HCEC 1CT (cell line): ENCODE data around the gene NPTX1.

Experiments used
- DNase-seq: peaks from one replicate; pipeline ENCODE4 v3.0.0-alpha.2; 2017

Gene NPTX1

GRCh38 chr17:80502578-80502877 lies 26.1 kb upstream of the NPTX1 start:
- no peak for DNase-seq

GRCh38 chr17:80501741-80502577 lies 25.6 kb upstream of the NPTX1 start:
- DNase-seq: no peak

- DNase-seq: no peak
Observed at GRCh38 chr17:80499961-80500665, 23.7 kb upstream of the NPTX1 start.

GRCh38 chr17:80499560-80499959 lies 23.2 kb upstream of the NPTX1 start:
- DNase-seq: no peak

GRCh38 chr17:80498920-80499410 lies 22.6 kb upstream of the NPTX1 start:
- no peak for DNase-seq

GRCh38 chr17:80498242-80498919 lies 22.0 kb upstream of the NPTX1 start:
- no peak for DNase-seq

GRCh38 chr17:80497726-80498241 lies 21.4 kb upstream of the NPTX1 start:
- DNase-seq: no peak

GRCh38 chr17:80494547-80494946 lies 18.1 kb upstream of the NPTX1 start:
- DNase-seq: no peak

GRCh38 chr17:80492343-80493136 lies 16.1 kb upstream of the NPTX1 start:
- DNase-seq: no peak

- DNase-seq: no peak
Observed at GRCh38 chr17:80491478-80492342, 15.3 kb upstream of the NPTX1 start.

GRCh38 chr17:80487511-80487910 lies 11.1 kb upstream of the NPTX1 start:
- no peak for DNase-seq

GRCh38 chr17:80486692-80487091 lies 10.3 kb upstream of the NPTX1 start:
- no peak for DNase-seq

- DNase-seq: no peak
Observed at GRCh38 chr17:80485846-80486245, 9.4 kb upstream of the NPTX1 start.

GRCh38 chr17:80482555-80483308 lies 6.3 kb upstream of the NPTX1 start:
- no peak for DNase-seq

- DNase-seq: no peak
Observed at GRCh38 chr17:80482058-80482318, 5.6 kb upstream of the NPTX1 start.

GRCh38 chr17:80481284-80482057 lies 5.1 kb upstream of the NPTX1 start:
- no peak for DNase-seq

GRCh38 chr17:80480248-80480647 lies 3.8 kb upstream of the NPTX1 start:
- DNase-seq: no peak

- DNase-seq: no peak
Observed at GRCh38 chr17:80479246-80479566, 2.8 kb upstream of the NPTX1 start.

- DNase-seq: no peak
Observed at GRCh38 chr17:80478487-80479245, 2.3 kb upstream of the NPTX1 start.
